PC-9 (cell line): ENCODE data around the gene TMEM108.

Experiments
- EZH2 ChIP-seq: fragments of 200-600 bp; sonication (generic); IDR thresholded peaks from 2 replicates; pipeline ENCODE4 v1.8.0; 2017; ENCODE audit warnings: antibody characterized with exemption, low read depth
- TF ChIP-seq, protein P1 (sequence below): fragments of 200-600 bp; sonication (generic); conservative IDR thresholded peaks from 2 replicates; pipeline ENCODE4 v1.6.1; 2017; ENCODE audit warnings: mixed run types, antibody characterized with exemption, mild to moderate bottlenecking, moderate library complexity

DNA sequence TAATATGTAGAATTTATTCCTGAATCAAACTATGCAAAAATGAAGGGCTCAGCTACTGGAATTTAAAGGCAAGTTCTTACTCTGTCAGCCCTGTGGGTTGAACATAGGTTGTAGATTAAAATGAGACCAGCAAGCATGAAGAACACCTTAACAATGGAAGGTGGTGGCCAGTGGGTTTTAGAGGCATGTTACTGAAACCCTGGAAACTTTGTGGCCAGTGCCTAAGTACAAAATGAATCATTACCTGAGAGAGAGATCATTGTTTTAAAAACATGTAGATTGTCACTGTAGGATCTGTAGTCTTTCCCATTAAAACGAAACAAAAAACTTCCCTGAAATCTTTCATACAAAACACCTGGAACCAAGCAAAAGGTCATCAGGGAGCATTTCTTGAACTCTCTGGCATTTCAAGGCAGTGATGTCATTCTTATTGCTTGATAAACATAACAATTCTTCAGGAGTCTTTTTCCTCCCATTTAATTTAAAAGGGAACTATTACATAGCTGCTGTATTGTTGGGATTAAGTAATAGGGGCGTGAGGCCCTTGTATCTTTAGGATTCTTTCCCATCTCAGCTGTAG lies 51.8 kb downstream of the TMEM108 start:
- TF ChIP-seq, protein P1, sequence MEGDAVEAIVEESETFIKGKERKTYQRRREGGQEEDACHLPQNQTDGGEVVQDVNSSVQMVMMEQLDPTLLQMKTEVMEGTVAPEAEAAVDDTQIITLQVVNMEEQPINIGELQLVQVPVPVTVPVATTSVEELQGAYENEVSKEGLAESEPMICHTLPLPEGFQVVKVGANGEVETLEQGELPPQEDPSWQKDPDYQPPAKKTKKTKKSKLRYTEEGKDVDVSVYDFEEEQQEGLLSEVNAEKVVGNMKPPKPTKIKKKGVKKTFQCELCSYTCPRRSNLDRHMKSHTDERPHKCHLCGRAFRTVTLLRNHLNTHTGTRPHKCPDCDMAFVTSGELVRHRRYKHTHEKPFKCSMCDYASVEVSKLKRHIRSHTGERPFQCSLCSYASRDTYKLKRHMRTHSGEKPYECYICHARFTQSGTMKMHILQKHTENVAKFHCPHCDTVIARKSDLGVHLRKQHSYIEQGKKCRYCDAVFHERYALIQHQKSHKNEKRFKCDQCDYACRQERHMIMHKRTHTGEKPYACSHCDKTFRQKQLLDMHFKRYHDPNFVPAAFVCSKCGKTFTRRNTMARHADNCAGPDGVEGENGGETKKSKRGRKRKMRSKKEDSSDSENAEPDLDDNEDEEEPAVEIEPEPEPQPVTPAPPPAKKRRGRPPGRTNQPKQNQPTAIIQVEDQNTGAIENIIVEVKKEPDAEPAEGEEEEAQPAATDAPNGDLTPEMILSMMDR: no peak
- TF ChIP-seq EZH2: no peak
